Measurements from ENCODE around the gene CASP10. TPM values are rescaled to one million over a fixed set of nuclear protein-coding genes. Genes with fewer than 3 reads are reported as not detected.

The CASP10 gene
- 6.4 and 9.1 TPM in 2 replicates for total RNA-seq

GRCh38 chr2:201182650-201183364, at the start of gene CASP10:
TSS of gene CASP10 (plus strand) at chr2:201183141. CDS start at chr2:201185778, 2,637 bp downstream.

GRCh38 chr2:201260302-201260800, 77.4 kb downstream of the CASP10 start, which contains the start of gene CASP8:
TSS of gene CASP8 (plus strand) at chr2:201260536. CDS start at chr2:201266487, 5,951 bp downstream.

Other genes starting within 250 kb of the CASP10 start
- 12.3 and 12.4 TPM in 2 replicates for gene ORC2, start 219.5 kb upstream of the CASP10 start, total RNA-seq
- gene HYCC2, start 111.5 kb upstream of the CASP10 start, total RNA-seq = 6.7 and 7.5 TPM in 2 replicates
- 110 and 118 TPM in 2 replicates for gene NDUFB3, start 111.1 kb upstream of the CASP10 start, total RNA-seq
- 61.7 and 105 TPM in 2 replicates for gene CFLAR, start 67.0 kb upstream of the CASP10 start, total RNA-seq
- gene CASP8, start 77.4 kb downstream of the CASP10 start, total RNA-seq = 19.1 and 21.5 TPM in 2 replicates
- gene FLACC1, start 174.2 kb downstream of the CASP10 start, total RNA-seq = 0.28 and 0.74 TPM in 2 replicates